Right ventricle myocardium inferior (tissue), 1 donor: ENCODE data around the gene PWWP2B. TPM values are rescaled to one million over a fixed set of nuclear protein-coding genes. Genes with fewer than 3 reads are reported as not detected.

Experiments used
- ATAC-seq: fragments of 200-7000 bp; cut with Tn5 transposase; one replicate; pipeline ENCODE4 v1.9.1; 2020; ENCODE audit warnings: mild to moderate bottlenecking, moderate library complexity
- DNase-seq: peaks from one replicate; pipeline ENCODE4 v3.0.0; 2021; ENCODE audit errors: missing footprints
- intact Hi-C: fragments of 100-400 bp; cut with DNase I; formaldehyde crosslinking; loops from one replicate; pipeline ENCODE4 v1.11.0; 2022
- total RNA-seq: library from RNA; stranded (reverse); fragmentation: NEBNext Ultra II Directional; extraction: Animal tissue kit (Norgen Biotek cat#: 25700); gene quantifications from one replicate; pipeline ENCODE4 v1.2.1, GENCODE V29; 2021
- donor health status: DM: no; HTN: yes; CAD: no; lungs with severe emphysema.

The PWWP2B gene
- total RNA-seq, 1 donor from 2014 or later, result 22.3 TPM

DNA sequence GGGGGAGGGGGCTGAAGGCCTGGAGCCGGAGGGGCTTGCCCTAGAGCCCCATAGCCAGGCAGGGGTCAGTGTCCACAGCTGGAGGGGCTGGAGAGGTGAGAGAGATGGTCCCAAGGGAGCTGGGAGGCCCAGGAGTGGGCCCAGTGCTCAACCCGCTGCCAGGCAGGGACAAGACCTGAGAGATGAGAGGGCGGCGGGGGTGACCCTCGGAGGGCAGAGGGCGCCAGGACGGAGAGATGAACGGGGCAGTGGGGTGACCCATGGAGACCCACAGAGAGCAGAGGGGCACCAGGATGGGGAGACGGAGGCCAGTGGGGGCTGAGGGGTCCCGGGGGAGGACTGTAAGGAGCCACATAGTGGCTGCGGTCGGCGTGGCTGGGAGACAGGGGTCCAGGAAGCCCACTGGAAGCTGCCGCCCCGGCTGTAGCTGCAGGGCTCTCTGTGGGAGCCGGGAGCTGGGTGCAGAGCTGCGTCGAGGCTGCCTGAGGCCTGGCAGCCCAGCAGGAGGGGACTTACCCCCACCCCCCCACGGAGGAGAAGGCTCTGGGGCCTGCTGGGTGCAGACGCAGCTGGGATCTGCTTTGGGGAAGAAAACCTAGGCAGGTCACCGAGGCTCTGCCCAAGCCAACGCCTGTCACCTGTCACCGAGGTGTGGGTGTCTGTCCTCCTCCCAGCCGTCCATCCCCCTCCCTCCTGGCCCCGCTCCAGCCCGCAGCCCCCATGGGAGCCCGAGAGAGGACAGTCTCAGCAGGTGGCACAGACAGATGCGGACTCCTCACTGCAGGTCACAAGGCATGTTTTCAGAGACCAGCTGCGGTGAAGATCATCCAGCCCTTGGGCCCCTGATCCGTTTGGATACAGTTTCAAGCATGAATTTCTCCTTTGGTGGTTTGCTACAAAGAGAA, 25.1 kb downstream of the PWWP2B start:
- intact Hi-C loops, result loop anchor here (2.0 kb wide), 1 partner anchor 23 kb away; no protein-coding TSS in a partner anchor
- peak; percentile 65 for DNase-seq
- ATAC-seq, result no peak

DNA sequence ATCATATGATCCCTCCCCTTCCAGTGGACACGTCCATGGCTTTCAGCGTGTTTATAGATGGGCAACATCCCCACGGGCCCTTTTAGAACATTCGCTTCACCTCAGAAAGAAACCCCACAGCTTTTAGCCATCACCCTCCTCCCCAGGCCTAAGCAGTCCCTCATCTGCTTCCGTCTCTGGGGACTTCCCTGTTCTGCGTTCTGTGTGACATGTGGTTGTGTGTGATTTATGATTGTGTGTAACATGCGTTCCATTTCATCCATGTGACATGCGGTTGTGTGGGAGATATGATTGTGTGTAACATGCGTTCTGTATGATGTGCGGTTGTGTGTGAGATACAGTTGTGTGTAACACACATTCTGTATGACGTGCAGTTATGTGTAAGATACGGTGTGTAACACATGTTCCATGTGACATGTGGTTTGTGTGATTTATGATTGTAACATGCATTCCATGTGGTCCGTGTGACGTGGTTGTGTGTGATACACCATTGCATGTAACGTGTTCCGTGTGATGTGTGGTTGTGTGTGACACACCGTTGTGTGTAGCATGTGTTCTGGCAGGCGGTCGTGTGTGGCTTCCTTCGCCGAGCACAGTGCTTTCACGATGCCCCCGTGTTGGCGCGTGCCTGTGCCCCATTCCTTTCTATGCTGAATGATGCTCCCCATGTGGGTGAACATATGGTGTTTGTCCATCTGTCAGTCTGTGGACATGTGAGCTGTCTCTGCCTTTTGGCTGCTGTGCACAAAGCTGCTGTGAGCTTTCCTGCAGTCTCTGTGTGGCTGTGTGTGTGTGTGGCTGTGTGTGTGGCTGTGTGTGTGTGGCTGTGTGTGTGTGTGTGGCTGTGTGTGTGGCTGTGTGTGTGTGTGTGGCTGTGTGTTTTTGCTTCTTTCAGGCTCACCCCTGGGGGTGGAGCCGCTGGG, 26.2 kb downstream of the PWWP2B start:
- DNase-seq (no peak), ATAC-seq (no peak)
- intact Hi-C loops, result no loop called here

GRCh38 chr10:132423966-132424861, 27.2 kb downstream of the PWWP2B start:
- DNase-seq (no peak), ATAC-seq (no peak)
- intact Hi-C loops, result no loop called here

GRCh38 chr10:132425029-132425756, 28.2 kb downstream of the PWWP2B start:
- no peak for ATAC-seq
- intact Hi-C loops, result no loop called here
- DNase-seq, result no peak

GRCh38 chr10:132425757-132426155, 28.8 kb downstream of the PWWP2B start:
- DNase-seq, result no peak
- ATAC-seq, result no peak
- intact Hi-C loops, result no loop called here

GRCh38 chr10:132427006-132427771, 30.2 kb downstream of the PWWP2B start:
- intact Hi-C loops, result no loop called here
- DNase-seq (no peak), ATAC-seq (no peak)

DNA sequence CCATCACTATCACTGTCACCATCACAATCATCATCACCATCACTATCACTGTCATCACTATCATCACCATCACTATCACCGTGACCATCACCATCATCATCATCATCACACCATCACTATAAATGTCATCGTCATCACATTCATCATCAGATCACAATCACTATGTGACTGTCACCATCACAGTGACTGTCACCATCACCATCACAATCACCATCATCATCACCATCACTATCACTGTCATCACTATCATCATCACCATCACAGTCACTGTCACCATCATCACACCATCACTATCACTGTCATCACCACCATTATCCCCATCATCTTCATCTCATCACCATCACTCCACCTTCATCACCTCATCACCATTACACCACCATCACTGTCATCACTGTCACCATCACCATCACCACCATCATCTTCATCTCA, 31.0 kb downstream of the PWWP2B start:
- no peak for ATAC-seq
- intact Hi-C loops, result no loop called here
- no peak for DNase-seq

GRCh38 chr10:132428486-132428995, 31.5 kb downstream of the PWWP2B start:
- intact Hi-C loops, result no loop called here
- DNase-seq, result no peak

DNA sequence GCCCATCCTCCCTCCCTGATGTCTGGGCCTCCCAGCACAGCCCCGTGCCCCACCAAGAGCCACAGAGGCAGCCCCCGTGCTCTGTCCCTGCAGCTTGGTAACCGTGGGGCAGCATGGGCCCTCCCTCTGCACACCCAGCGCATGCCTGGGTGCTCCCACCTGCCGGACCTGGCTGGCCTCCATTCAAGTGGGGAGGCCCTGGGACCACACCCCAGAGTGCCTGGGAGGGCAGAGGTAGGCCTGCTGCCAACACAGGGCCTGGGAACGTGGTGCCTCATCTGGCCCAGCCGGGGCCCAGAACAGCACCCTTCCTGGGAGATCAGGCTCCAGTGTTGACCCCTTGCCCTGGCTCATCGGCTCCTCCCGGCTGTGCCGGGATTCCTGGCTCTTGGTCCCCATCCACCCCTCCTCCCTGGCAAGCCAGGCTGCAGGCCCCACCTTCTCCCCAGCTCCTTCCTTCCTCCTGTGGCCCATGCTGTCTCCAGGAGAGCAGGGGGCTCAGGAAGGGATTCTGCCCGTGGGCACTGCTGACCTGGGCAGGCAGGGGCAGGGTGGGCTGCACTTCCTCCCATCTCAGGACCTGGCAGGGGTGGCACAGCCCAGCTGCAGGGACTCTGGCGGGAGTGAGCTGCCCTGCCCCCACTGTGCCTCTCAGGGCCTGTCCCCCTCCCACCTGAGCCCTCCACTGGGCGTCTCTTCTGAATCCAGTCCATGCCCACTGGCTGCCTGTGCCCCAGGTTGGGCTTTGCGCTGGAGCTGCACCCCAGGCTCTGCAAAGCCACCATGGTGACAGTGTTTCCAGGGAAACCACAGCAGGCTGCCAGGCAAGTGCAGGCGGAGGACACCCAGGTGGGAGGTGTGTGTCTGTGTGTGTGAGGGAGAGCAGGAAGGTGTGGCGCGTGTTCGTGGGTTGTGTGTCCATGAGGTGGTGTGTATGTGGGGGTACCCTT, 32.6 kb downstream of the PWWP2B start:
- peak; percentile 35 for DNase-seq
- ATAC-seq, result no peak
- intact Hi-C loops, result no loop called here

More at GRCh38 chr10:132428486-132428995, 31.5 kb downstream of the PWWP2B start:
- no peak for ATAC-seq

DNA sequence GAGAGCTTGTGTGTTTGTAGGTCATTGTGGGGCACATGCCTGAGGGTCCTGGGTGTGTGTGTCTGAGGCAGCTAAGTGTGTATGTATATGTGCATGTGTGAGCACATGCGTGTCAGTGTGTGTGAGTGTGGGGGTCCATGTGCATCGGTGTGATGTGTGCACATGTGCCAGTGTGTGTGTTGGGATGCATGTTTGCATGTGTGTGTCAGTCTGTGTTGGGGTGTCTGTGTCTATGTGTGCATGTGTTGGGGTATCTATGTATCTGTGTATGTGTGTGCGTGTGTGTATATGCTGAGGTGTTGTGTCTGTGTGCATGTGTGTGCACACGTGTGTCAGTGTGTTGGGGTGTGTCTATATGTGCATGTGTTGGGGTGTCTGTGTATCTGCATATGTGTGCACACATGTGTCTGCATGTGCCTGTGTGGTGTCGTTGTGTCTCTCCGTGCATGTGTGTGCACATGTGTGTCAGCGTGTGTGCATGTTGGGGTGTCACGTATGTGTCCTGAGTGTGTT, 33.3 kb downstream of the PWWP2B start:
- DNase-seq, result peak; percentile 34
- intact Hi-C loops, result no loop called here
- ATAC-seq, result no peak

DNA sequence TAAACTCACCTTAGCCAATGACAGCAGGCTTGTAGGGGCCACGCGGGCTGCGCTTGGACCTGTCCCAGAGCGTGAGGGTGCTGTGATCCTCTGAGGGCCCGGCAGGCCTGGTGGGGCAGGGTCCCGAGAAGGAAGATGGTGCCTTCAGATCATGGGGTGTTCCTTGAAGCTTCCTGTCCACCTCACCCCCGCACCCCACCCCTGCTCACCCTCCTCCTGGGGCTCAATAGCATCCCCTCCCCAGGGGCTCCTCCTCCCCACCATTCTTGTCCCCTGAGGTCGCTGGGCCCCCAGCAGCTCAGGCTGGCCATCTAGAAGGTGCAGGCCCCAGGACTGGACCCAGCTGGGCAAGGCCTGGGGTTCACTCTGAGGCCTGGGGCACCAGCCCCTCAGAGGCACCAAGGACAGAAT, 33.9 kb downstream of the PWWP2B start:
- intact Hi-C loops, result no loop called here
- ATAC-seq (no peak), DNase-seq (peak; percentile 64)

- ATAC-seq (no peak), DNase-seq (peak; percentile 33)
- intact Hi-C loops, result no loop called here
Measured at GRCh38 chr10:132431537-132432175, 34.7 kb downstream of the PWWP2B start.

DNA sequence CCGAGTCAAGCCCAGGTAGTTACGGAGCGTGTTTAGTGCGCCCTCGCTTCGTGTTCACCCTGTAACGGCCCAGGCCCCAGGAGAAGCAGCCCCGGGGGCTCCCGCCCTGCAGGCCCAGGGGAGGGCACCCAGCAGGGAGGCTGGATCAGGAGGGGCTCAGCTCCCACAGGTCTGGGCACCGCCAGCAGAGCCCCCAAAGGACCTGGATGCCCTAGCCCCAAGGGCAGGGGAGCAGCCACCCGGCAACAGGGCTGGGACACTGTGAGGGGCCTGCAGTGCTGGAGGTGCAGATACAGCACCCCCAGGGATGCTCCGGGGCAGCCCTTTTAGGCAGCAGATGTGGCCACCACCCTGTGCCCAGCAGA, 35.2 kb downstream of the PWWP2B start:
- intact Hi-C loops, result no loop called here

DNA sequence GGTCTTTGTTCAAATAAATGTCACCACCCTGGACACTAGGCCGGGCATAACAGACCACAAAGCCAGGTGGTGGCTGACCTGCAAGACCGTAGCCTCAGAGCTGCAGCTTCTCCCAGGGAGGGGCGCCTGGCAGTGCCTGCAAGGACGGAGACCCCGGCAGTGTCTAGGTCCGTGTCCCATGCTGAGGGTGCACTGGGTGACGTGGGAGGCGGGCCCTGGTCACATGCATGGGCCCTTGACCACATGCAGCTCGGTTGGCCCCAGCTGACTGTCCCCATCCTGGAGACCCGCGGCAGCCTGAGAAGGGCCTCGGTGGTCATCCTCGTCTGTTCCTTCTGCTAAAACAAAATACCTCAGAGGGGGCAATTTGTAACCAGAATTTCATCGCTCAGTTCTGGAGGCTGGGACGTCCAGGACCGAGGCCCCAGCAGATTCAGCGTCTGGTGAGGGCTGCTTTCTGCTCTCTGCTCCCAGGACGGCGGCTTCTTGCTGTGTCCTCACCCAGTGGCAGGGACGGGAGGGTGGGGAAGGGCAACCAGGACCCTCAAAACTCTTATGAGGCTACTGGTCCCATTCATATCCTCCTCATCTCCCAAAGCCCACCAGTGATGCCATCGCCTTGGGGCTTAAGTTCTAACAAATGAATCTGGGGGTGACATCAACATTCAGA, 36.8 kb downstream of the PWWP2B start:
- intact Hi-C loops, result no loop called here
- DNase-seq, result peak; percentile 47
- no peak for ATAC-seq

More for the DNA sequence above, 35.2 kb downstream of the PWWP2B start:
- ATAC-seq (no peak), DNase-seq (peak; percentile 37)
